Fibroblast of lung (primary cell): ENCODE data around the gene OR5H14.

Experiments used
- CTCF ChIP-seq, 2 donors: IDR thresholded peaks in 1 of 2; conservative IDR thresholded peaks in 1 of 2; 1 replicate in 1 of 2; 2 replicates in 1 of 2; pipeline ENCODE4 v1.5.1; 2011 to 2012; ENCODE audit warnings: low read length in 2 of 2, control low read depth in 1 of 2, inconsistent platforms in 1 of 2, low read depth in 1 of 2, mild to moderate bottlenecking in 1 of 2
- EZH2 ChIP-seq: IDR thresholded peaks from 2 replicates; pipeline ENCODE4 v1.5.1; 2012; ENCODE audit warnings: low read length, control low read depth, mild to moderate bottlenecking; ENCODE audit errors: missing control alignments

- TF ChIP-seq CTCF (conservative IDR thresholded peaks at IDR 0.05 in 1 of 2, IDR thresholded peaks at IDR 0.05 in 1 of 2; ENCODE audit: low read depth in 1 of 2, low read length in 2 of 2) = no peak
- no peak for TF ChIP-seq EZH2
Observed at GRCh38 chr3:98185180-98185579, 37.9 kb downstream of the OR5H14 start.
